Stimulated activated CD8-positive, alpha-beta memory T cell treated with anti-CD3 and anti-CD28 coated beads, Interleukin-4, amount 100 ng/mL, for 4 hours (primary cell): ENCODE results near the gene CFAP58.

Source experiments
- DNase-seq, 2 donors: peaks; one replicate each; pipeline ENCODE4 v3.0.0-alpha.2; 2020; ENCODE audit warnings: low read depth in 2 of 2, low spot score in 1 of 2

The CFAP58 gene

DNA sequence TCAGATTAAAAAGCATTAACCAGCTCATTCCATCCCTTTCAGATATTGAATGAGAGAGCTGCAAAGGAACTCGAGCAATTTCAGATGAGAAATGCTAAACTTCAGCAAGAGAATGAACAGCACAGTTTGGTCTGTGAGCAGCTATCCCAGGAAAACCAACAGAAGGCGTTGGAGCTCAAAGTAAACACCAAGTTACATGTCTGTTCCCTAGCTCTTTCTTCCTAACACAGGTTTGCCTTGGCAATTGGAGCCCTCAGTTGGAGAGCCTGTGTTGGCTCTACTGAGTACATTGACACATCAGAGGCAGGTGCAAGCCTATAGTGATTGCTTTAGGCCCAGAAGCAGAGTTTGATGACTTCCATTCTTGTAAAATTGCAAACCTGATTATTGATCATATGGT lies 14.7 kb downstream of the CFAP58 start:
- no peak for DNase-seq

DNA sequence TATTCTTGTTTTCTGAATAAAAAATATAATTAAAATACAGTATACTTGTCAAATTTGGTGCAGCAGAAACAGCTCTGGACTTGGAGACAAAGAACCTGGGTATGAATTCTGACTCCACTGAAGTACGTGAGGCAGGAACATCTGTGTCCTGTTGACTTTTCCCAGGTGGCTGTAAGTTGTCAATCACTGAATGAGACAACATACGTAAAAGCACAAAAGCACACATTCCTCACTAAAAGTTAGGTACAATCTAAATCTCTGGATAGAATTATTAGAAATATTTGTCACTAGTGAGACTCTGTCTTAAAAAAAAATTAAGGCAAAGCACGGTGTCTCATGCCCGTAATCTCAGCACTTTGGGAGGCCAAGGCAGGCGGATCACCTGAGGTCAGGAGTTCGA lies 18.1 kb downstream of the CFAP58 start:
- no peak for DNase-seq

DNA sequence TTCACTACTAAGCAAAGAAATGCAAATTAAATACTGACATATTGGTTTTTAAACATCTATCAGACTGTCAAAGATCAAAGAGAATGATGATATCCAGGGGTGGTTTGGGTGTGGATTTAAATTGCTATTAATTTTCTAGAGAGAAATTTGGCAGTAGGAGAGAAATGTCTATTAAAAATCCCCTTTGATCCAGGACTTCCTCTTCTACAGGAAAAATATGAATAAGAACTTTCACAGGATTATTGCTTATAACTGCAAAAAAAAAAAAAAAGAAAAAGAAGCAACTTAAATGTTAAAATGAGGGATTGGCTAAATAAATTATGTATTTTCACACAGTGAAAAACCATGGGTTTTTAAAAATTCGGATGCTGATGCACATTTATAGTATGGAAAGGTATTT lies 21.0 kb downstream of the CFAP58 start:
- DNase-seq: no peak

DNA sequence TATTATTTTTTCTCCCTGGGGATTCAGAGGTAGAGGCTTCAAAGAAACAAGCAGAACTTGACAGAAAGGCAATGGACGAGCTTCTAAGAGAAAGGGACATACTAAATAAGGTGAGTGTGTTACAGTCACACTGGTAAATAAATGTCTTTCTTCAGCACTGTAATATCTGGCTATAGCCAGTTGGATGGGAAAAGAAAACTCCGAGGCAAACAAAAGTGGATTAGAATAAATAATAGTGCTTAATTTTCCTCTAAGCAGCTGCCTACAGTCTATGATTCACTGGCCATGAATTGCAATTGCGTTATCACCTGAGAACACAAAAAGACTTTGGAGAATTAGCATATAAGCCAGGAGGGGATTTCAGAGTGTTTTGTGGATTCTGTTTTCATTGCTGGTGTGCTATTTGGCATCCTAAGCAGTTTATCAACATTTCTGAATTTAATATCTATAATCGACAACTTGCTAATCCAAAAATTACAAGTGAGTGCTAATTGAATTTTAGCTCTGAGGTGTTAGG lies 23.2 kb downstream of the CFAP58 start:
- DNase-seq: no peak

DNA sequence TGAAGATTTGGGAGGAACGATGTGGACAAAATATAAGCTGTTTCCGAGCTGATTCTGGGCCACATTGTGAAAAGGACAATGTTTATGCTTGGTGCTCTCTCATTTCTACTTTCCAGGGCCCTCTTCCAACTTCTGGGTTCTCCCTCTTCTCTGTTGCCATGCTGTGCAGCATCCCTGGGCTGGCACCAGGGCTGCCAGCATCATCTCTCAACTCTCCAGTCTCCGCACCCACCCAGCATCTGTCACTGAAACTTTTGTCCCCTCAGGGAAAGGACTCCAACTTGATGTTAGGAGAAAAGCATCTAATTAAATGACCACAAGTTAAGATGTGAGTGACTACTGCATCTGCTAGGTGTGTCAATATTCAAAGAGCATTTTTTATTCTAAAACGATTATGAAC lies 26.7 kb downstream of the CFAP58 start:
- DNase-seq: no peak

DNA sequence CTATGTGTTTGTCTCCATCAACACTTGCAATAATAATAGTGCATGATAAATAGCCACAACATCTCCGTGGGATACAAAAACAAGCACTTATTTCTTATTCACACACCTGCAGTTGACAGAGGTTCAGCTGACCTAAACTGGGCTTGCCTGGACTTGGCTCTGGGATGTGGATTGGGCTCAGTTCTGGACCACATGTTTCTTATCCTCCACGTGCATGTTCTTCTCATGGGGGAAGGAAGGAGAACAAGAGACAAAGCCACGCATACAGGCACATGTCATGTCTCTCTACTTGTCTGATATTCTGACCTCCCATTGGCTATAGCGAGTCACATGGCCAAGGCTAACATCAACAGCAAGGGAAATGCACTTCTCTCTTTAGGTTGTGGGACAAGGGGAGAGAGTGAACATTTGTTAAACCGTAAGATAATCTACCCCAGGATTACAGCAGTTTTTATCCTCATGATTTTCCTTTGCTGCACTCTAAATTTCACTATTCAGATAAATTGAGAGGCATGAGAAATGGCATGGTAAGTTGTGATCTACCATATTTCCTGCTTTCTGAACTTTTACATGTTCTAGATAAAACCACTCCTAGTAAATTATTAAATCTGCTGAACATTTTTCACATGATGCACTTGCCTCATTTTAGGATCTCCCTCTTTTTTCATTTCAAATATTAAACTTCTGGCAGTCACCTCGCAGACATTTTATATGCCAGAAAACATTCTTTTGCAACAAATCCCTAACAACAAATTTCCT lies 33.7 kb downstream of the CFAP58 start:
- DNase-seq: no peak

DNA sequence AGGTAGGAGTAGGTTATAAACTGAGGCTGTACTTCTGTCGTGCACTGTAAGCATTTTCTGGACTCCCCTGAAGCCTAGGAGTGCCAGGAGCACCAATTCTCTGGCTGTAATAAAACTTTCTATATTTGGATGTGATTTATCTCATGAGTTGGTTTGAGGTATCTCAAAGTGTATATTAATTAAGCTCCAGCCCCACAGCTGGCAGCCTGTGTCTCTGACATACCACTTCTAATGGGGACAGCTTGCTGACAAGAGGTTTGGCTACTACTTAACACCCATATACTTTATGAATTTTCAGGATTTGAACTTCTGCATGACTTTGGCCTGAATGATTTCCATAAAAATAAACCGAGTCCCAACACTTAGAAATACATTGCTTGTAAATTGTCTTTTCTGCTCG lies 35.2 kb downstream of the CFAP58 start:
- no peak for DNase-seq

DNA sequence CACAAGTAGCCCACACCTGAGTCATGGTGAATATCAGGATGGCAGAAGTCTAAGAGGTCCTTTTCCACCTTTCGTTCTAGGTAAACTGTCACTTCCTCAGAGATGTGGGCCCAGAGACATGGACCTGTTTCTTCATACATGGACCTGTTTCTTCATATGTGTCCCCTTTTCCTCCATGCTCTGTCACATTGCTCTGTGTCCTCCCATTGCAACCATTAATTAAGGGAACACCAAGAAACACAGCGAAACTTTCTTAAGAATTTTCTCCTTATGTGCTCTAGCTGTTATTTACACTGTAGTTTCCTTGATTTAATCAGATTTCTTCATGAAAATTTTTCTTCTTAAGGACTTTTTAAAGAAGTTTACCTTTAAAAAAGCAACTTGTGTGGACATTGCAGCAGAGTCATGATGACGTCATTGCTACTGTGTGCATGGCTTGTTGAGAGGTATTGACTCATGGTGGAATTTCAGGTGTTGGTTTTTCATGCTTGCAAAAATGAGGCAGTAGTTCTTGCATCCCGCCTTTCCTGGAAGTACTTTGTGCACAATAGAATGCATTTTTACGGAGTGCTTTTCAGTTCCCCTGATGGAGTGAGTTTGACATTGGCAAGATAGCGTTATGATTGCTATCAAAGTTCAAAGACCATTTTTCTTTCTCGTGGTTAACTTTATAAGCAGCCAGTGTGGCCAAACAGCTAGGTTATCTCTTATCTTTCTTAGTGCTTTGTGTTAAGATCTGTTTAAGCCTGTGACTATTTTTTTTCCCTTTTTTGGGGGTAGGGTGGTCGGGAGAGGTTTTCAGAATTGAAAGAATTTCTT lies 37.7 kb downstream of the CFAP58 start:
- DNase-seq: no peak

DNA sequence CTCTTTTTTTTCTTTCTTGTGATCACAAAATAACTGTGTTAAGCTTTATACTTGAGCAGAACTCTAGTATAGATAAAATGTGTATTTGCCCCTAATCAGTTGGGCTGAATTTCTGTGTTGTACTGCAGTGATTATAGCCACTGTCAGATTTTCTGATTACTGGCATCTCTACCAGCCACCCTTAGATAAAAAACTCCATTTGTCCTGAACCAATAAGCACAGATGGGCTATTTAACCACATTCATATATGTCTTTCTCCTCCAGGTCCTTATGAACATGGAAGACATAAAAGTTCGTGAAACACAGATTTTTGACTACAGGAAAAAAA lies 38.3 kb downstream of the CFAP58 start:
- DNase-seq: no peak

DNA sequence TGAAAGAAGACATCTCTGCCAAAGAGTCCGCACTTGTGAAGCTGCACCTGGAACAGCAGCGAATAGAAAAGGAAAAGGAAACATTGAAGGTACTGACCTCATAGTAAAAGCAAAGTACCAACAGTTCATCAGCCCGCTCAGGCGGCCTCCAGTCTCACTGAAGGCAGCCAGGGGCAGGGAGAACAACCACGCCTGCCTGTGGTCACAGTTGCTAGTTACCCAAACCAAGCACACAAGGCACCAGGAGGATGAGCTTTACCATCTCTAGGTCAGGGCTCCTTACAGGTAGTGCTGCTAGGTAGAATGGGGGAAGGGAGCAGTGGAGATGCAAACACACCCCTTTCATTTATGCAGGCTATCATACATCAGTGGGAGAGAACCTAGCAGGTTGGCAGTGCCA lies 39.8 kb downstream of the CFAP58 start:
- DNase-seq: no peak

DNA sequence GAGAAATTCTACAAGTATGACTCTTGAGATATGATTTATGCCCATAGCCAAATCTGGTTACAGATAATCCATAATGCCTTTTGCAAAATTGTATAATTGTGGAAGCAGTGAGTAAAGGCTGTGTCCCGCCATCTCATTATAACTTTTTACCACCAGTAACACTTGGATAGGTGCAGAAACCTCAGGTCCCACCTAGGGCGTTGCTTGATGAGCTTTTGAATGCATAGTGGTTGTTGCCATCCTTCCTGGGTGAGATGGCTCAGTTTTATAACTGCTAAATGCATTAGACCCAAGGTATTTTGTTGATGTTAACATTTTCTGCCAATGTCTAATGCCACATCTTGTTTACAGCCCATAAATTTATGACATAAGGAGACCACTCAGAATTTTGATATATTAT lies 42.9 kb downstream of the CFAP58 start:
- no peak for DNase-seq

DNA sequence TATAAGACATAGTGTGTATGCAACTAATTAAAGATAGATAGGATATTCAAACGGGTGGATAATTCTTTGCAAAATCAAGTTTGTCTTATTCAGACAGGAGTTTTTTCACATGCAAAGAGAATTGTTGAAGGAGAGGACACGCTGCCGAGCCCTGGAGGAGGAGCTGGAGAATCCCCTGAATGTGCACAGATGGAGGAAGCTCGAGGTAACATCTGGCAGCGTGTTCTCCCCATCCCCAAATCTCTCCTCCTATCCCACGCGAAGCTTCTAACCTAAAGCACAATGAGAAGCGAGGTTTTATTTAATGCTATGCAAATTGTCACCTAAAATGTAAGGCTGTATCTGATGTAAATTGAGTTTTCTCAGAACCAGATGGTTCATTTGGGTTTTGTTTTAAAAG lies 50.0 kb downstream of the CFAP58 start:
- no peak for DNase-seq

DNA sequence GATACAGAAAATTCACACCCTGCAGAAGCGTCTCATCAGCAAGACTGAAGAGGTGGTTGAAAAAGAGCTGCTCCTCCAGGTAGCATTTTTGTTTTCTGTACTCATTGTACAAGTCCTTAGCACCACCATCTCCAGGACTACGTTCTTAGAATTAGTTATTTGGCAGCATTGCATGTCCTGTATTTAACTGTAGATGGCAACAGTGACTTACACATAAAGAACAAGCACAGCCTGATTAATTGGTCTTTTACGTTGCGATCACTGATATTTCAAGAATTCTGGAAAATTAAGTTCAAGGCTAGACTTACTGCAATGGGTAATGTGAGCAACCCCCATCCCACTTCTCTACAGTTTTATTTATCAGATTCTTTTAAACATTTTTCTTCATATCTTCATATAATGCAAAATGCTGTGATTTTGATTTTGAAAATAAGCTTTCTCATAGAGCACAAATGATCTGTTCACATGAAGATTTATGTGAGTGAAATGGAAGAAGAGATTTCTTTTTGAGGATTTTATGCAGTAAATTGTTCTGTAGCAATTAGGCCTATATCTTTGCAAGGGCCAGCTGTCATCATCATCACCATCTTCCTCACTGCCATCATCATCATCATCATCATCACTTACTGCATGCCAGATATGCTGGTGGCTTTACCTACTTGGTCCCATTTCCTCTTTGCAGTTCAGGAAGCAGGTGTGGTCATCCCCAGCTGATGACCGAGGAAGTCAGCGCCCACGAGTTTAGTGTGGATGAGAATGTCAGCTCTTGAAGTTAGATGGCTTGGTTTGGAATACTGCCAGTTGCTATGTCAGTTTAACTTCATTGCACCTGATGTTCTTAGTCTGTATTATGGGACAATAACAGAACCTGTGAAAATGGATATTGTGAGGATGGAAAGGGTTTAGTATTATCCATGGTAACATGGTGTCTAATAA lies 53.4 kb downstream of the CFAP58 start:
- no peak for DNase-seq

DNA sequence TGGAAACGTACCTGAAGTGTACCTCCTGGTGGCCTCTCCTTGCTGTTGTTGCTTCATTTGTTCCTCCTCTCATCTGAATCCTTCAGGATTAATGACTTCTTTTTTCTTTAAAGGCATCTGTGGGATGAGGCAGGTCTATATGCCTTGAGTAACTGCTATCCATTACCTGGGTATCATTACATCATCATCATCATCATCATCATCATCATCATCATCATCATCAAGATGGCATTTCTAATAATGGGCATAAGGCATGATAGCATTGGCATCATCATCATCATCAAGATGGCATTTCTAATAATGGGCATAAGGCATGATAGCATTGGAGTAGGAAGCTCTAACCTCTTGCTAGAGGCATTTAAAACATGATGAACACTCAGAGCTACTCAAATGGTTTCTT lies 59.9 kb downstream of the CFAP58 start:
- DNase-seq: no peak

DNA sequence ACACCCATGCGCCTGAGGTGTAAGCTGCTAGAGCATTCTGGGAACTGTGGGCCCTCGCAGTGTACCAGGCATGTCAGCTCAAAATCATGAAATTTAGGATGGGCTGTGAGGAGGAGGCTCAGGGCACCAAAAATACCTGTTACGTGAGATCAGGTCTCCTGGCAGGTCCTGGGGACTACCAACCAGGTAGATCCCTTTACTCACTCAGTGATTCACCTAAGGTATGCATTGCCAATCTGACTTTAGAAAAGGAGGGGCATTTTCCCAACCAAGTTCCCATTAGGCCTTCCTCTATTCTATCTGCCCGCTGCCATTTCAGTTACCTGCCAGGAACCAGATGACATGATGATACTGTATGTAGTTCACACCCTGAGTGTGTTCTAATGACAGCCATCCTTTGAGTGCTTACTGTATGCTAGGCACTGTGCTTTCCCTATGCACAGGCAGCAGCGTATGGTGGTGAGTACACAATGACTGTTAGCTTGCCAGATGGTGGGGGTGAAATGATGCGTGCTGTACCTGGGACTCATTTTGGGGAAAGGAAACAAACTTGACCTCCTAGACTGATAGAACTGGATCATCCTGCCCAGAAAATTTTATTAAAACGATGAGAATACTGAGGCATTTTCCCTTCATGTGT lies 62.0 kb downstream of the CFAP58 start:
- DNase-seq: no peak

DNA sequence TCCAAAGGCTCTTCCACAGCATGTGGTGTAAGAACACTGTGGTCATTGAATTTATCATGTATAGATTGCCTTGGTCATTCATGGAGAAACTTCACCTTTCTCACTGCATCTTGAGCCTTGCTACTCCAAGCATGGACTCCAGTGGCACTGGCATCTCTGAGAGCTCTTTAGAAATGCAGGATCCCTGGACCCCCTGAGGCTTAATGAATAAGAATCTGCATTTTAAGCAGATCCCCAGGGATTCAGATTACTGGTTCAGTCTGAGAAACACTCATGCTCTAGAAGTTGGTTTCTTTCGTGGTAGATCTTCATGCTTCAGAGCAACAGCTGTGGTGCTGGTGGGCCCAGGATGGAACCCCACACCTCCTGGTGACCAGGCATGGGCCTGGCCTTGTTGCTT lies 63.2 kb downstream of the CFAP58 start:
- DNase-seq: no peak

DNA sequence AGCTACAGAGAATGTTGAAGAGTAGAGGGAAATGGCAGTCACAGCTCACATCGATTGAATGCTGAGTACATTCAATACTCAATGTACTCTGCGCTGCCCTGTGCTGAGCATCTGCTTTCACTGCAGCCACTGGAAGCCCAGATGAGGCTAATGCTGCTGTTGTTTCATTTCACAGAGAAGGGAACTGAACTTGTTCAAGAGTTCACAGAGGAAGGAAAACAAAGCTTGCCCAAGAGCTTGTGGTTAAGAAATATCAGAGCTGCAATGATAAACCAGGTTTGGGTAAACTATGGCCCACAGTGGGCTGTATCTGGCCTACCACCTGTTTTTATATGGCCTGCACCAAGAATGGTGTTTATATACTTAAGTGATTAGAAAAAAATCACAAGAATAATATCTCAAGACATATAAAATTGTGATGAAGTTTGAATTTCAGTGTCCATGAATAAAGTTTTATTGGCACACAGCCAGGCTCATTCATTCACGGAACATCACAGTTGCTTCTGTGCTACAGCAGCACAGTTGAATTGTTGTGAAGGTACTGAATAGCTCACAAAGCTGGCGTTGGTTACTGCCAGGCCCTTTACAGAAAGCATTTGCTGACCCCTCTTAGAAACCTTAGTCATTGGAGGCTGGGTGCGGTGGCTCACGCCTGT lies 64.1 kb downstream of the CFAP58 start:
- no peak for DNase-seq

DNA sequence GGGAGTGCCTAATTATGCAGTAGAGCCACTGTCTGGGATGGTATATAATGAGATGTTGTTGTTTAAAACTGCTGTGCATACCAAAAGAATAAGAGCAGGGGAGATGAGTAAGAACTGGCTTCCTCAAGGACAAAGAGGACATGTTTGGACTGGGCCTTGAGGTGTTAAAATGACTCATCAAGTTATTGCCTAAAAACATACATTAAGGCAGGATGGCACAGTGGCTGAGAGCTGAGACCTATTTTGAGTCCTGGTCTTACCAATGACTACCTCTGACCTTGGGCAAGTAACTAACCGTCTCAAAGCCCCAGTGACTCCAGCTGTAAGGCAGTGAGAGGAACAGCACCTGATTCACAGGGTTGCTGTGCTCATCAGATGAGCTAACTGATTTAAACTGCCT lies 71.1 kb downstream of the CFAP58 start:
- DNase-seq: no peak

DNA sequence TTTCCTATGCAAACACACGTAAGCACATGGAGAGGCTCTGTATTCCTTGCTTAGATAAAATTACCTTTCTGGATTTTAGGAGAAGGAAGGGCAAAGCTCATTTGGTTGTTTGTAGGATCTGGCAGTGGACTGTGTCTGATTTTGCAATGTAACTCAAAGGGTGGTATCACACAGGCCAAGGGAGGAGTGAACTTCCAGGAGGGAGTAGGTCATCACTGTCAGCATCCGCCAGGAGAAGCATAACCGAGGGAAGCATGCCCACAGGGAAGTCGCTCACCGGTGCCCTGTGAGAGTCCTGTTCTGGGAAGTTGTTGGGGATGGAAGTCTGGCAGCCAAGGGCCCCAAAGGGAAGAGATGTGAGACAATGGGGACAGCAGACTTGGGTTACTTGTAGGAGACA lies 74.4 kb downstream of the CFAP58 start:
- DNase-seq: no peak

DNA sequence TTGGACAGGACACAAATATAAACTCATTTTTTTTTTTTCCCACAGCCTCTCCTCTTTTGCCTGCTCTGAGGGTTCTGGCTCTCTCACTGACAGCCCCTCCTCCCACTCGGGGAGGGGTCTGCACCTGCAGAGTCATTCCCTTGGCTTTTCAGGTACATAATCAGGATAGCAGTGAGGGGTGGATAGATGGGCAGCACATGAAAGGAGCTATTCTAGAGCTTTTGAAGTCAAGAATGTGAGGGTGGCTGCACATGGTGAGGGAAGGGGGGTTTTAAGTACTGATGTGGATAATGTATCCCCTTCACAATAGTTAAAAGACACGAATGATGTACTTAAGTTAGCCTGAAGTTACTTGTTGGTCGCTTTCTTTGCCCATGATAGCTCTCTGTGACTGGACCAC lies 76.2 kb downstream of the CFAP58 start:
- no peak for DNase-seq

DNA sequence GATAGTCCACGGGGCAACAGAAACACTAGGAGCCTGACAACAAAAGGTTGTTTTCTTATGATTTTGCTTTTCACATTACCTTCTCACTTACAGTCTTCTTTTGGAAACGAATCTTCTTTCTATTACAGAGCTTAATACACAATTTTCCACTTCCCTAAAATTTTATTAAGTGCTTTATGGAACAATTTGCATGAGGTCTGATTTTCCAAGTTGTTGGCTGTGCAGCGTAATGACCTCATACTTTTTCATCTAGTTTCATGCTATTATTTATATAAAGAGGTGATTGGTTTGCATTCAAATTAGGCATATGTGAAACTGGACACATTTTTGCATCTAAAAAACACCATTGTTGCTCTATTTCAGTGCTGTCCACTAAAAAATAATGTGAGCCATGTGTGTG lies 76.7 kb downstream of the CFAP58 start:
- DNase-seq: no peak
